GM19023 (cell line): ENCODE measurements around the gene ZNF440.

Experiments used
- ATAC-seq: cut with Tn5 transposase; IDR thresholded peaks from one replicate; pipeline ENCODE4 v1.9.1; 2021; ENCODE audit warnings: mild to moderate bottlenecking, moderate library complexity; ENCODE audit not compliant: unreplicated experiment

The ZNF440 gene

GRCh38 chr19:11881151-11881800 lies 67.2 kb downstream of the ZNF440 start:
- ATAC-seq = no peak

- no peak for ATAC-seq
Observed at GRCh38 chr19:11882606-11883005, 68.5 kb downstream of the ZNF440 start.
